HepG2 (cell line): ENCODE measurements around the gene CLCA4. TPM values are rescaled to one million over a fixed set of nuclear protein-coding genes. Genes with fewer than 3 reads are reported as not detected.

Source experiments
- polyA plus RNA-seq, 8 experiments: library from polyadenylated mRNA; depleted of rRNA in 3 of 8; stranded (reverse) in 7 of 8; unstranded in 1 of 8; fragments of >200 nt; fragmentation: Illumina TruSeq in 4 of 8; extraction: Trizol in 4 of 8; gene quantifications; 2 replicates each; pipeline versions ENCODE4 v1.2.1 to v1.2.3, GENCODE V29; 2011 to 2016; ENCODE audit warnings: low read depth in 4 of 8, missing spikeins in 1 of 8, mixed read lengths in 1 of 8; ENCODE audit not compliant: insufficient read depth in 1 of 8
- total RNA-seq, 5 experiments: library from RNA; depleted of rRNA; stranded (reverse); fragments of >200 nt; fragmentation: Illumina TruSeq; extraction: Trizol; gene quantifications; 2 replicates each; pipeline ENCODE4 v1.2.3, GENCODE V29; 2016; ENCODE audit warnings: low read depth in 1 of 5

CLCA4 gene
- total and polyA plus RNA-seq, 2 of the 13 experiments (the other 11 are each of a cell fraction or from before 2014, with no cell fraction given): not detected

Other genes starting within 250 kb of the CLCA4 start
- gene ODF2L, start 150.8 kb upstream of the CLCA4 start, total RNA-seq (2016; rRNA removed; fragmentation: Illumina TruSeq; extraction: Trizol): 0.07 and 0.27 TPM in 2 replicates
- gene ODF2L, start 150.8 kb upstream of the CLCA4 start, polyA plus RNA-seq (2011; rRNA removed): not detected in 2 replicates
- not detected in 2 replicates for gene CLCA2, start 122.9 kb upstream of the CLCA4 start, total RNA-seq (2016; rRNA removed; fragmentation: Illumina TruSeq; extraction: Trizol)
- gene CLCA2, start 122.9 kb upstream of the CLCA4 start, polyA plus RNA-seq (2011; rRNA removed): not detected in 2 replicates
- gene CLCA1, start 78.2 kb upstream of the CLCA4 start, total RNA-seq (2016; rRNA removed; fragmentation: Illumina TruSeq; extraction: Trizol): not detected in 2 replicates
- gene CLCA1, start 78.2 kb upstream of the CLCA4 start, polyA plus RNA-seq (2011; rRNA removed): not detected in 2 replicates
- 41.5 and 55.7 TPM in 2 replicates for gene SH3GLB1, start 157.5 kb downstream of the CLCA4 start, total RNA-seq (2016; rRNA removed; fragmentation: Illumina TruSeq; extraction: Trizol)
- 19.1 and 26.0 TPM in 2 replicates for gene SH3GLB1, start 157.5 kb downstream of the CLCA4 start, polyA plus RNA-seq (2011; rRNA removed)